GM12872 (cell line): ENCODE measurements around the gene ABCA10.

Experiments
- TF ChIP-seq, protein P1 (sequence below): IDR thresholded peaks from 3 replicates; pipeline ENCODE4 v1.5.1; 2011; ENCODE audit warnings: low read depth, mild to moderate bottlenecking, low read length, moderate library complexity; ENCODE audit not compliant: insufficient read depth

The ABCA10 gene, protein sequence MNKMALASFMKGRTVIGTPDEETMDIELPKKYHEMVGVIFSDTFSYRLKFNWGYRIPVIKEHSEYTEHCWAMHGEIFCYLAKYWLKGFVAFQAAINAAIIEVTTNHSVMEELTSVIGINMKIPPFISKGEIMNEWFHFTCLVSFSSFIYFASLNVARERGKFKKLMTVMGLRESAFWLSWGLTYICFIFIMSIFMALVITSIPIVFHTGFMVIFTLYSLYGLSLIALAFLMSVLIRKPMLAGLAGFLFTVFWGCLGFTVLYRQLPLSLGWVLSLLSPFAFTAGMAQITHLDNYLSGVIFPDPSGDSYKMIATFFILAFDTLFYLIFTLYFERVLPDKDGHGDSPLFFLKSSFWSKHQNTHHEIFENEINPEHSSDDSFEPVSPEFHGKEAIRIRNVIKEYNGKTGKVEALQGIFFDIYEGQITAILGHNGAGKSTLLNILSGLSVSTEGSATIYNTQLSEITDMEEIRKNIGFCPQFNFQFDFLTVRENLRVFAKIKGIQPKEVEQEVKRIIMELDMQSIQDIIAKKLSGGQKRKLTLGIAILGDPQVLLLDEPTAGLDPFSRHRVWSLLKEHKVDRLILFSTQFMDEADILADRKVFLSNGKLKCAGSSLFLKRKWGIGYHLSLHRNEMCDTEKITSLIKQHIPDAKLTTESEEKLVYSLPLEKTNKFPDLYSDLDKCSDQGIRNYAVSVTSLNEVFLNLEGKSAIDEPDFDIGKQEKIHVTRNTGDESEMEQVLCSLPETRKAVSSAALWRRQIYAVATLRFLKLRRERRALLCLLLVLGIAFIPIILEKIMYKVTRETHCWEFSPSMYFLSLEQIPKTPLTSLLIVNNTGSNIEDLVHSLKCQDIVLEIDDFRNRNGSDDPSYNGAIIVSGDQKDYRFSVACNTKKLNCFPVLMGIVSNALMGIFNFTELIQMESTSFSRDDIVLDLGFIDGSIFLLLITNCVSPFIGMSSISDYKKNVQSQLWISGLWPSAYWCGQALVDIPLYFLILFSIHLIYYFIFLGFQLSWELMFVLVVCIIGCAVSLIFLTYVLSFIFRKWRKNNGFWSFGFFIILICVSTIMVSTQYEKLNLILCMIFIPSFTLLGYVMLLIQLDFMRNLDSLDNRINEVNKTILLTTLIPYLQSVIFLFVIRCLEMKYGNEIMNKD (N-terminal part only)

DNA sequence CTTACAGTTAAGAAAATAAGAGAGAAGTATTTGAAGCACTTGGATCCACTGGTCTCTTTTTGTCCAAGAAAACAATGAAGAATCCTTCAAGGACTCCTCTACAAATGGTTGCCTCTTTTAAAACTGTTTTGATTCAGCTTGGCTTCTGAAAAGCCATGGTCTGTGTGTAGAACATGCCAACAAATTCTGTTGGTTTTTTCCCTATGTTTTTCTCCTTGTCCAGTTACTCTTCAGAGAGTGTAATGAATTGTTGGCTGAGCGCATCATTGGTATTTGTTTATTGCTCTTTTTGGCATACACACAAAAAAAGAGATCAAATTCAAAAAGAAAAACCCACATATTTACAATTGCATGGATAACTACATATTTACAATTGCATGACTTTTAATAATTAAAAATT lies at the start of gene ABCA10:
TSS of gene ABCA10 (minus strand) at position 249 of the 400 bp plus-strand sequence. CDS start 3,466 bp downstream, outside the sequence.
- TF ChIP-seq, protein P1, sequence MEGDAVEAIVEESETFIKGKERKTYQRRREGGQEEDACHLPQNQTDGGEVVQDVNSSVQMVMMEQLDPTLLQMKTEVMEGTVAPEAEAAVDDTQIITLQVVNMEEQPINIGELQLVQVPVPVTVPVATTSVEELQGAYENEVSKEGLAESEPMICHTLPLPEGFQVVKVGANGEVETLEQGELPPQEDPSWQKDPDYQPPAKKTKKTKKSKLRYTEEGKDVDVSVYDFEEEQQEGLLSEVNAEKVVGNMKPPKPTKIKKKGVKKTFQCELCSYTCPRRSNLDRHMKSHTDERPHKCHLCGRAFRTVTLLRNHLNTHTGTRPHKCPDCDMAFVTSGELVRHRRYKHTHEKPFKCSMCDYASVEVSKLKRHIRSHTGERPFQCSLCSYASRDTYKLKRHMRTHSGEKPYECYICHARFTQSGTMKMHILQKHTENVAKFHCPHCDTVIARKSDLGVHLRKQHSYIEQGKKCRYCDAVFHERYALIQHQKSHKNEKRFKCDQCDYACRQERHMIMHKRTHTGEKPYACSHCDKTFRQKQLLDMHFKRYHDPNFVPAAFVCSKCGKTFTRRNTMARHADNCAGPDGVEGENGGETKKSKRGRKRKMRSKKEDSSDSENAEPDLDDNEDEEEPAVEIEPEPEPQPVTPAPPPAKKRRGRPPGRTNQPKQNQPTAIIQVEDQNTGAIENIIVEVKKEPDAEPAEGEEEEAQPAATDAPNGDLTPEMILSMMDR: no peak

DNA sequence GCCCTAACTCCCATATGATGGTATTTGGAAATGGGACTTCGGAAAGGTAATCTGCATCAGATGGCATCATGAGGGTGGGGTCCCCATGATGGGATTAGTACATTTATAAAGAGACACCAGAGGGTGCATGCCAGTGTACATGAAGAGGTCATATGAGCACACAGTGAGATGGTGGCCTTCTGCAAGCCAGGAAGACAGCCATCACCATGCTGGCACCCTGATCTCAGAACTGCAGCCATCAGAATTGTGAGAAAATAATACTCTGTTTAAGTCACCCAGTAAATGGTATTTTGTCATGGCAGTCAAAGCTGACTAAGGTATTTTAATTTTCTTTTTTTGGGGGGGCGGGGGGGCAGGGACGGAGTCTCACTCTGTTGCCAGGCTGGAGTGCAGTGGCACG lies 47.1 kb upstream of the ABCA10 start:
- TF ChIP-seq, protein P1: no peak

DNA sequence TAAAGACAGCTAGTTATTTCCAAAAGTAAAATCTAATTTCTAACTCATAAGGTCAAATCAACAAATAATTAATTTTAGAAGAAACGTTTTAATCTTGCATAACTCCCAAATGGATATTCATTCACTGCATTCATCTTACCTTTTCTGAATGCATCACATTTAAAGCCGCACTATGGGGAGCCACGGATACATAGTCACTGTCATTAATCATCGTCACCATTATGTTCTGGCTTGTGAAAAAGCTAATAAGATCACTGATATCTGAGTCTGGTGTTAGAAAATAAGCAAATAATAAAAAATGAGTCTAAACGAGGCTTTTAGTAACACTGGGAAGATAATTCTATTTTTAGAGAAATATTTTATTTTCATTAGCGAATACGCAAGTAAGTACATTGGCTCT lies 42.4 kb upstream of the ABCA10 start:
- TF ChIP-seq, protein P1: no peak

DNA sequence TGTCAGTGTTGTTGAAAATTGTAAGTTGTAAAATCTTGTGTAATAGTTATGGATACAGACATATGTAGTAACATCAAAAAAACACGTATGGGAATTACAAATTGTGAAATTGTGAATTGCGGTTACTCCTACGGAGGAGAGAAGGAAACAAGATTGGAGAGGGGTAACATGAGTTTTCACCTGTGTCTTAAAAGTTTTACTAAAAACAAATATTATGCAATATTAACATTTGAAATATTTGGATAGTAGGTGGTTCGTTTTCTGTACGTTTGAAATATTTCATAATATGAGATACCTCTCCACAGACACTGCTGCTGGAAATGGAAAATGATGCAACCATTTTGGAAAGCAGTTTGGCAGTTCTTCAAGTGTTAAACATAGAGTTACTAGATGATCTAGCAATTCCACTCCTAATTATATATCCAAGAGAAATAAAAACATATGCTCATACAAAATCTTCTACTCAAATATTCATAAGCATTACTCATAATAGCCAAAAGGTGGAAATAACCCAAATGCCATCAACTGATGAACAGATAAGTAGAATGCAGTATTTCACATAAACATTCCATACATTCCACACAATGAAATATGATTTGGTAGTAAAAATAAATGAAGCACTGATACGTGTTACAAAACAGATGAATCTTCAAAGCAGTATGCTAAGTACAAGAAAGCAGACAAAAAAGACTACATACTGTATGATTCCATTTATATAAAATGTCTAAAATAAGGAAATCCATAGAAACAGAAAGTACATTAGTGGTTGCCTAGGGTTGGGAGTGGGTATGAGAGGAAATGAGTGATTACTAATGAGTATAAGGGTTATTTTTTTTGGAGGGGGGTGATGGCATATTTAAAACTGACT lies 40.7 kb upstream of the ABCA10 start:
- TF ChIP-seq, protein P1: no peak

DNA sequence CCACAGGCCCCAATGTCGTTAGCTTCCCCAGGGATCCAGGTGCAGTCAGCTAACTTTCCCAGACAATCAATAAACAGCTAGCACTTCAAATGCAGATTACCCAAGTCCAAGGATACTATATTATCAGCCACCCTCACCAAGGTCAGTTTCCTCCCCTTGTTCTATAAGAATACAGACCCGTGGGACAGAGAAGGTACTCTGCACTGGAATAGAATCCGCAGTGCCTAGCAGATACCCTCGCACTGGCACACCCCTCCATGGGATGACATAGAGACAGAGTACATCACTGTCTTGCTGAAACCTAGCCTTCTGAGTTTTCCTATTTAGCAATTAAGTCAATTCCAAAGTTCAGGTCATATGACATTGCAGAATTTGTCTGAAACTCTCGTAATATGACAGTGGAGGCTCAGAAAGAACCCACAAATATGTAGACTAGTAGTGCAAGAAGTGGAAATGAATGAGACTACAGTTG lies 40.0 kb upstream of the ABCA10 start:
- TF ChIP-seq, protein P1: no peak

DNA sequence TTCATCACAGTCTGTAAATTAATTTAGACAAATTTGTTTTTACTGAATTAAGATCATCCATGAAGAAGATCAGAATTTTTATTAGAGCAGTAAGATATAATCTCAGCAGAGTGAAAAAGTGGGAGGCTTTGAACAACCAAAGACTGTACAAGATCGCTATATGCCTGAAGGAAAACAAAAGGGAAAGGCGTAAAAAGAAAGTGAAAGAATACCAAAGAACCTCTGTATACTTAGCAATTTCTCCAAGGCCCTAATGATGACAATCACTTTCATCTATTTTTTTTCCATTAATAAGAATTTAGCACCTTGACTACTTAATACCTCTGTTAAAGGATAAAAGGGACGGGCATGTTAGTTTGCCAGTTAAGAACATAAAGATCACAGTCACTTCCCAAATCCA lies 38.6 kb upstream of the ABCA10 start:
- TF ChIP-seq, protein P1: no peak
